Measurements from ENCODE around the gene ABLIM1.

Gene ABLIM1

GRCh38 chr10:114545819-114546218, 112.3 kb downstream of the ABLIM1 start:
- DNase-seq (ENCODE audit: low spot score), result no peak

- no peak for DNase-seq (ENCODE audit: low spot score)
Observed at GRCh38 chr10:114545071-114545470, 113.0 kb downstream of the ABLIM1 start.

GRCh38 chr10:114544045-114544659, 113.9 kb downstream of the ABLIM1 start:
- no peak for DNase-seq (ENCODE audit: low spot score)

GRCh38 chr10:114543456-114543855, 114.6 kb downstream of the ABLIM1 start:
- DNase-seq (ENCODE audit: low spot score), result no peak

- DNase-seq (ENCODE audit: low spot score), result no peak
Observed at GRCh38 chr10:114542373-114542772, 115.7 kb downstream of the ABLIM1 start.

DNA sequence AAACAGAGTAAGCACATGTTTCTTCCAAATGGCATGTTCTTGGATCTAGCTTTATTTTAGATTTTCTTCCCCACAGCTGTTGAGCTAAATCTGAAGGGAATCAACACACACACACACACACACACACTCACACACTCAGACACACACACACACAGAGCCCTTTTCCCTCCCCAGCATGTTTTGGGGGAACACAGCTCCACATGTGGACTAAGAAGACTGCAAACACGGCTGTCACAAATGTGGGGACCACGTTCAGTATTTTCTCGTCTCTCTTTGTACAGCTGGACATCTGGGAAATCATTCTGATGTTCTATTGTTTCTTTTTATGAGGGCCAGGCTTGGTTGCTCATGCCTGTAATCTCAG, 116.3 kb downstream of the ABLIM1 start:
- DNase-seq (ENCODE audit: low spot score), result no peak

GRCh38 chr10:114541081-114541796, 116.8 kb downstream of the ABLIM1 start:
- DNase-seq (ENCODE audit: low spot score), result no peak

DNA sequence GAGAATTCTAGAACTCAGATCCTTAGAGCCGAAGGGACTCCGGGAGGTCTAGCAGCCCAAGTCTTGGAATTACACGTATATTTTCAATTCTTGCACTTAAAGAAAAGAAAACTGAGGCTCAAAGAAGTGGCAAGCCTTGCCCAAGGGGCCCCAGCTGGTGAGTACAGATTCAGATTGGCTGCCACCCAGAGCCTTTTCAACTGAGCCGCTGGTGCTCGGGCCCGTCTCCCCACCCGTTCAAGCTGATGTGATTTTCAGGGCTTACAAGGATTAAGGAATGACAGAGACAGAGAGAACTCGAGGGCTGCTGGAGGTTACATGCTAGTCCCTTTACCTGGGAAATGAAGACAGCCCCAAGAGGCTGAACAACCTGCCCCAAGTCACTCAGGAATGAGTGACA, 117.8 kb downstream of the ABLIM1 start:
- no peak for DNase-seq (ENCODE audit: low spot score)

GRCh38 chr10:114539623-114540022, 118.5 kb downstream of the ABLIM1 start:
- DNase-seq (ENCODE audit: low spot score), result no peak

DNA sequence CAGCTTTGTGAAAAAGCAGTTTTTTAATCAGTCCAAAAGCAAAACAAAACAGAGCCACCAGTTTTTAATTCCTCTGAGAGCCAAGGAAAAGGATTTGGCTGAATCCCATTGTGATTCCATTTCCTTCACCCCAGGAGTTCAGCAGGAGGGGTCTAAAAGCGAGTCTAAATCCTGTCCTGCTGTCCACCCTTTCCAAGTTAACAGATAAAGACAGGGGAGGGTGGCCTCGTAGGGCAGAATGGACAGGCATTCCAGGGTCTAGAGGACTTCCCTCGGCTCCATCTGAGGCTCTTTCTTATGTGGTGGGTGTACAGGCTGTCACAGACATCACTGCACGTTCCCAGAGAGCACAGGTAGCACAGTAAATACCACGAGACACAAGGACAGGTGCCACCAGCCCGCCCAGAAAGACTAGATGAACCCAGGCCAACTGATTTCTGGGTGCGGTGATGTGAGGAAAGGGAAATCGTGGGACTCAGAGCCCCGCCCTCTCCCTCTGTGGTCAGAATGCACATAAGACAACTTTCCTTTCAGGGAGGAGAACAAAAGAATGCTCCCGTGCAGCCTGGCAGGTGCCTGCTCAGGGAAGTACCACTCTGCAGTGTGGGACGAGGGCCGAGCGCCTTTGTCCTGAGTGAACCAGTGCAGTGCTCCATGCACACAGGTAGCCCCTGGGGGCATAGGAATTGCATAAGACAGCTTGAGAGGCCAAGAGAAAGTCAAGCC, 119.7 kb downstream of the ABLIM1 start:
- no peak for DNase-seq (ENCODE audit: low spot score)

- DNase-seq (ENCODE audit: low spot score), result no peak
Observed at GRCh38 chr10:114537736-114538135, 120.3 kb downstream of the ABLIM1 start.

- no peak for DNase-seq (ENCODE audit: low spot score)
Observed at GRCh38 chr10:114534571-114534981, 123.5 kb downstream of the ABLIM1 start.

DNA sequence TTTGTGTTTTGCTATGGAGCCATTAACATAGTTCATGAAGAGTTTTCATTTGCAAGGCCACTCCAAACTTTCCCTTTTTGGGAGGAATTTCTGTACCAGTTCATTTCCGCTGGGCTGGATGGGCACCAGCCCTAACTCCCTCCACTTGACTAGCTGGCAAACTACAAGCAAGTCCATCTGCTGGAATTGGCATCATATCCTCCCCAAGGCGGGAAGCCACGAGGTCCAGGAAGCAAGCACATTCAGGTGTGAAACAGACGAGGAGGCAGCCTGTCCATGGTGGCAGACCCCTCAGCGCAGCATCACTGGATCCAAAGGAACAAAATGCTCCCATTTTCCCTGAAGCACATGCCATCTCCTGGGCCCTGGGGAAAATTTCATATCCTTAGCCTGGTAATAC, 125.8 kb downstream of the ABLIM1 start:
- DNase-seq (ENCODE audit: low spot score), result no peak

DNA sequence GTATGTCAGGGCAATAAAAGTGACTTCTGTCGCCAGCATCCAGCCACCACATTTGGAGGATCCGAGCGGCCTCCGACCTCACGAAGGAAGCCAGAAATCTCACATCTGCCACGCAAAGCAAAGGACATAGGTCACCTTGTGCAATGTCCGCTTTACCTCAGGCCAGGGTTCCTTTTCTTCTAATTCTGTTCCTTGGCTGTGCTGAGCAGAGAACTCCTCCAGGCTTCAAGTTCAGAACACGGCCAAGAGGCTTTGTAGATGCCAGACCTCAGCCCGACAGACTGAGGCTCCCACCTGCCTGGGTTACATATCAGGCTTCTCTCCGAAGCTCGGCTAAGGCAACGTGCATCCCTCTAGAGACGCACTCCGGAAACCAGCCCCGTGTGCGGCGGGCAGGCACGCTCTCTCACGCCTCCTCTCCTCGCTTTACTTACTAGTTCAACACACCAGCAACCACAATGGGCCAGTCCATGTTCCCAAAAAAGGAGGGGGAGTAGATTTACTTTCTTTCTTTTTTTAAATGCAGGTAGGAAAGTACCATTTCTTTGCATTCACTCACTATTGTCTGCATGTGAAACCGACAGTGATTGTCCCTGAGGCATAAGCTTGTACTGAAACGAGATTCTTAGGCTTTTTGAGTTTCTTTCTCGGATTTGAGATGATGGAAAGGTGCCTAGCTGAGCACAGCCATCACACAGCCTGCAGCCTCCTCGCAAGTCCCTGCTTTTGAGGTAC, 131.4 kb downstream of the ABLIM1 start:
- DNase-seq (ENCODE audit: low spot score), result no peak

DNA sequence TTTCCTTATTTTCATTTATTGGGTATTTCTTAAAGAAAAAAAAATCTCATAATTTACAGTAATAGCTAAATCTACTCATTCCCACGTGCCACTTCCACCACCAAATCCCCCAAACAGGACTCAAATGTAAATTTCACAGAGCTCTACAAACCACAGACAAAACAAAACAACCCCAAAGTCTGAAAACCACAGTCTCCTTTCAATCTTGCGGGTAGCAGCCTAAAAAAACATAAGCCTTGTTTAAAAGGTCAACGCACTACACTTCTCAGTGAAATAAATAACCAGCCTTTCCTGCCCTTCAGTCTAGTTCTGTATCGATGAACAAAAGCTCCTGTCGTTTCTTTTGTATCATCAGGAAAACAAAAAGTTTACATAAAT, 132.0 kb downstream of the ABLIM1 start:
- no peak for DNase-seq (ENCODE audit: low spot score)

- no peak for DNase-seq (ENCODE audit: low spot score)
Observed at GRCh38 chr10:114525368-114525949, 132.6 kb downstream of the ABLIM1 start.

GRCh38 chr10:114523876-114524275, 134.2 kb downstream of the ABLIM1 start:
- DNase-seq (ENCODE audit: low spot score), result no peak

- no peak for DNase-seq (ENCODE audit: low spot score)
Observed at GRCh38 chr10:114521255-114521654, 136.8 kb downstream of the ABLIM1 start.

GRCh38 chr10:114520453-114520852, 137.6 kb downstream of the ABLIM1 start:
- DNase-seq (ENCODE audit: low spot score), result no peak

GRCh38 chr10:114519756-114520293, 138.2 kb downstream of the ABLIM1 start:
- DNase-seq (ENCODE audit: low spot score), result no peak

DNA sequence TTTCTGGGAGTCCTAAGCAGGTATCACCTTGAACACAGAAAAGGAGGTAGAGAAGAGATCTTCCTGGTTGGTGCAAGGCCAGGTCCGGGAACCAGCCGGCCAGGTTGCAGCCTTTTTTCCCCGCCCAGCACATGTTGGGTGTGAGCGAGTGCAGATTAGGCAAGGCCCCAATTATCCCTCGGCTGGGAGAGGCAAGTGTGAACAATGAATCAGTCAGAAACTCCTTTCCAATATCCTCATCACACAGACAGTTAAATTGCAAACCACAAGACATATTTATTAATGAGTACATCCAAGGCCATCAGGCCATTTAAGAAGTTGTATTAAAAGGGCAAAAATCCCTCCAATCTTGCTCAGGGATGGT, 138.8 kb downstream of the ABLIM1 start:
- DNase-seq (ENCODE audit: low spot score), result no peak
